Heart right ventricle (tissue), 16 donors: Measurements from ENCODE around the gene PHLDB2. TPM values are rescaled to one million over a fixed set of nuclear protein-coding genes. Genes with fewer than 3 reads are reported as not detected.

Experiments
- ATAC-seq, 8 donors: fragments of 200-7000 bp; cut with Tn5 transposase; one replicate each; pipeline ENCODE4 v1.9.1; 2020; ENCODE audit warnings: mild to moderate bottlenecking in 8 of 8, moderate library complexity in 8 of 8, moderate number of reproducible peaks in 1 of 8
- DNase-seq, 2 donors: peaks; one replicate each; pipeline ENCODE4 v3.0.0-alpha.2; 2020
- H3K27ac ChIP-seq, 10 donors: fragments of 200-600 bp; sonication (generic) in 2 of 10; one replicate each; pipeline versions ENCODE4 v1.5.0 to v1.8.0; 2020 to 2022; ENCODE audit warnings: mild to moderate bottlenecking in 3 of 10
- H3K27me3 ChIP-seq, 7 donors: fragments of 200-600 bp; one replicate each; pipeline ENCODE4 v1.8.0; 2021 to 2022; ENCODE audit warnings: mild to moderate bottlenecking in 2 of 7
- H3K36me3 ChIP-seq, 9 donors: fragments of 200-600 bp; sonication (generic) in 1 of 9; one replicate each; pipeline versions ENCODE4 v1.5.0 to v1.8.0; 2020 to 2022; ENCODE audit warnings: mild to moderate bottlenecking in 2 of 9
- H3K4me1 ChIP-seq, 9 donors: fragments of 200-600 bp; sonication (generic) in 1 of 9; one replicate each; pipeline versions ENCODE4 v1.5.0 to v1.8.0; 2020 to 2022; ENCODE audit warnings: mild to moderate bottlenecking in 4 of 9
- H3K4me3 ChIP-seq, 10 donors: fragments of 200-600 bp; sonication (generic) in 2 of 10; one replicate each; pipeline versions ENCODE4 v1.5.0 to v1.8.0; 2020 to 2022; ENCODE audit warnings: mild to moderate bottlenecking in 7 of 10, moderate library complexity in 2 of 10
- H3K9me3 ChIP-seq, 11 donors: fragments of 200-600 bp in 10 of 11; sonication (generic) in 2 of 11; one replicate each; pipeline versions ENCODE4 v1.5.0 to v1.8.0; 2013 to 2022; ENCODE audit warnings: mild to moderate bottlenecking in 2 of 11, control low read depth in 1 of 11, moderate library complexity in 1 of 11
- WGBS, 2 donors: extraction: QIAGEN DNeasy Blood & Tissue Kit; methylation state at CpG; one replicate each; pipeline ENCODE4 v1.1.7; 2013; ENCODE audit warnings: inconsistent platforms in 1 of 2; 5-methylcytosine and 5-hydroxymethylcytosine counted together
- intact Hi-C, 10 donors: fragments of 100-400 bp; cut with DNase I; formaldehyde crosslinking; loops; one replicate each; pipeline versions ENCODE4 v1.11.1 to v1.14.2; 2022
- polyA plus RNA-seq, 2 donors: library from polyadenylated mRNA; stranded (reverse); fragments of 200-250 nt; gene quantifications; one replicate each; pipeline ENCODE4 v1.2.3, GENCODE V29; 2013
- total RNA-seq, 10 donors: library from RNA; stranded (reverse); fragmentation: NEBNext Ultra II Directional in 3 of 10; extraction: Animal tissue kit (Norgen Biotek cat#: 25700) in 3 of 10; gene quantifications; one replicate each; pipeline versions ENCODE4 v1.2.1 to v1.2.4, GENCODE V29; 2021 to 2023
- TF ChIP-seq, protein P1 (sequence below), 9 donors: fragments of 200-600 bp; sonication (generic) in 2 of 9; IDR thresholded peaks; one replicate each; pipeline versions ENCODE4 v1.5.0 to v1.8.0; 2021 to 2022; ENCODE audit warnings: antibody characterized with exemption in 9 of 9, mild to moderate bottlenecking in 5 of 9, moderate library complexity in 1 of 9
- donor health status: Arrhythmogenic right ventricular cardiomyopathy.
- donor health status: ischemic (EF 13 %, LVEDD 7.1; RV severe dilation, severe dysfunction).
- donor health status: healthy with polysubstance abuse.
- donor health status: DM: no; HTN: yes; CAD: no.
- donor health status: DM: no; HTN: no; CAD: no.
- donor health status: ischemic (EF 25% LVEDD 6.9; RV normal size, moderate dysfunction).
- donor health status: ischemic (EF 25% LVEDD 5.7; RV mildly dilated, moderate dysfunction).
- donor health status: healthy.
- donor health status: DM: yes; HTN: yes; CAD: no.
- donor health status: Ischemic cardiomyopathy.
- donor health status: ischemic (EF 35%, LVEDD 5.7; RV mildly dilated, moderate dysfunction).
- donor health status: nonischemic (EF 11% LVEDD 7.7; RV severe dilation, severe dysfunction).
- donor health status: DM: yes; HTN: yes; CAD: no.
- donor health status: PGD.
- donor health status: ischemic (EF 29% LVEDD 5.4; RV normal size, mild dysfunction).
- donor health status: nonischemic (EF 23%, LVEDD 6.1; RV moderate dilation, normal function).

The PHLDB2 gene
- total and polyA plus RNA-seq, 12 donors: 33.4 to 293 (median 174) TPM

DNA sequence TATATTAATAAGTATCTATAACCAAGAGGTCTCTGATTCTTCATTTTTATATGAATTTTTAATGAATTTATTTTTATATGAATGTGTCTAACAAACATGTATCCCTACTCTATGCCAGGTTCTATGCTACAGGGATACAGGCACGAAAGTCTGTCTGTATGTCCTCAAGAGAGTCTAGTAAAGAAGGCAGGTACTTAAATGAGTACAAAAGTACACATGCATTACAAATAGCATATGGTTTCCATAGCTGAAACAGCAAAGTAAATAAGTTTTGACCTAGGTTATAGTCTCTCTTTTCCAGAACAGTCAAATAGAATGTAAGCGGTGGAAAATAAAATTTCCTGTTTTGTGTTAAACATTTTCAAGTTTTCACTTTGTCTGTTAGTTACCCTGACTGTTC lies 106.4 kb downstream of the PHLDB2 start:
- intact Hi-C loops: loop anchor here (2.0 to 10.0 kb wide), 10 partner anchors 33 to 248 kb away; no protein-coding TSS in a partner anchor
- peaks cover 0 to 47% (median 29%) of the 10 kb centered on the region in 9 donors for H3K4me1 ChIP-seq

DNA sequence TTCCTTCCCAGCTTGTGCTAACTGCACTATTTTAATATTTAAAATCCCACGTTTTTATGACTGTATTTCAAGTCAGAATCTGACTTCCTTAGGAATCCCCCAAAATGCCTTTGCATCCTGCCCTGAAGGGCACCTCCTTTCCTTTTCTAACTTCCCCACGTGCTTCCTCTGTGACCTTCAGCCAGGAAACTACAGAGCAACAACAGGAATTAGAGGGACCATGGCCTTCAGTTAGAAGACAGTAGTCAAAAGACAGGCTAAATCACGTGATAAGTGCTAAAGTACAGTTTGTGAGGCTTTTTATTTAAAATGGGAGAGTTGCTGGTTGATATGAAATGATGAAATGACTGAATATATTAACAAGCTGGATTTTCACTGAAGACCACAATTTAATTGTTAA lies 108.0 kb downstream of the PHLDB2 start:
- Histone ChIP-seq H3K4me3 (peak overlapping the region in 1 of 10 donors; percentile 10), H3K36me3 (peaks cover 0 to 87% (median 20%) of the 10 kb centered on the region in 9 donors), H3K27ac (peak overlapping the region in 9 of 10 donors; percentile 28 to 81 (median 56)), H3K27me3 (no peaks in the 10 kb centered on the region), H3K4me1 (peaks cover 0 to 62% (median 30%) of the 10 kb centered on the region in 9 donors), H3K9me3 (no peaks in the 10 kb centered on the region)
- 15 to 28% methylated on average over 3 of the region's 3 CpGs for WGBS, 2 donors
- TF ChIP-seq, protein P1, sequence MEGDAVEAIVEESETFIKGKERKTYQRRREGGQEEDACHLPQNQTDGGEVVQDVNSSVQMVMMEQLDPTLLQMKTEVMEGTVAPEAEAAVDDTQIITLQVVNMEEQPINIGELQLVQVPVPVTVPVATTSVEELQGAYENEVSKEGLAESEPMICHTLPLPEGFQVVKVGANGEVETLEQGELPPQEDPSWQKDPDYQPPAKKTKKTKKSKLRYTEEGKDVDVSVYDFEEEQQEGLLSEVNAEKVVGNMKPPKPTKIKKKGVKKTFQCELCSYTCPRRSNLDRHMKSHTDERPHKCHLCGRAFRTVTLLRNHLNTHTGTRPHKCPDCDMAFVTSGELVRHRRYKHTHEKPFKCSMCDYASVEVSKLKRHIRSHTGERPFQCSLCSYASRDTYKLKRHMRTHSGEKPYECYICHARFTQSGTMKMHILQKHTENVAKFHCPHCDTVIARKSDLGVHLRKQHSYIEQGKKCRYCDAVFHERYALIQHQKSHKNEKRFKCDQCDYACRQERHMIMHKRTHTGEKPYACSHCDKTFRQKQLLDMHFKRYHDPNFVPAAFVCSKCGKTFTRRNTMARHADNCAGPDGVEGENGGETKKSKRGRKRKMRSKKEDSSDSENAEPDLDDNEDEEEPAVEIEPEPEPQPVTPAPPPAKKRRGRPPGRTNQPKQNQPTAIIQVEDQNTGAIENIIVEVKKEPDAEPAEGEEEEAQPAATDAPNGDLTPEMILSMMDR (IDR thresholded peaks at IDR 0.05): no peak
- ATAC-seq: peak in 5 of 8 donors; percentile 30 to 68 (median 52)
- intact Hi-C loops: loop anchor here (1.0 to 10.0 kb wide), 13 partner anchors 35 to 298 kb away; no protein-coding TSS in a partner anchor
- no peak for DNase-seq

More for the DNA sequence above, 106.4 kb downstream of the PHLDB2 start:
- WGBS, 2 donors: 85 to 86% methylated on average over 2 of the region's 2 CpGs
- no peaks in the 10 kb centered on the region for H3K9me3 ChIP-seq
- H3K4me3 ChIP-seq: no peak overlapping the region
- ATAC-seq: no peak
- H3K27me3 ChIP-seq: no peaks in the 10 kb centered on the region
- TF ChIP-seq, protein P1 (IDR thresholded peaks at IDR 0.05): no peak
- peak overlapping the region in 2 of 10 donors; percentile 2 to 81 for H3K27ac ChIP-seq
- no peak for DNase-seq
- peaks cover 0 to 86% (median 20%) of the 10 kb centered on the region in 9 donors for H3K36me3 ChIP-seq

DNA sequence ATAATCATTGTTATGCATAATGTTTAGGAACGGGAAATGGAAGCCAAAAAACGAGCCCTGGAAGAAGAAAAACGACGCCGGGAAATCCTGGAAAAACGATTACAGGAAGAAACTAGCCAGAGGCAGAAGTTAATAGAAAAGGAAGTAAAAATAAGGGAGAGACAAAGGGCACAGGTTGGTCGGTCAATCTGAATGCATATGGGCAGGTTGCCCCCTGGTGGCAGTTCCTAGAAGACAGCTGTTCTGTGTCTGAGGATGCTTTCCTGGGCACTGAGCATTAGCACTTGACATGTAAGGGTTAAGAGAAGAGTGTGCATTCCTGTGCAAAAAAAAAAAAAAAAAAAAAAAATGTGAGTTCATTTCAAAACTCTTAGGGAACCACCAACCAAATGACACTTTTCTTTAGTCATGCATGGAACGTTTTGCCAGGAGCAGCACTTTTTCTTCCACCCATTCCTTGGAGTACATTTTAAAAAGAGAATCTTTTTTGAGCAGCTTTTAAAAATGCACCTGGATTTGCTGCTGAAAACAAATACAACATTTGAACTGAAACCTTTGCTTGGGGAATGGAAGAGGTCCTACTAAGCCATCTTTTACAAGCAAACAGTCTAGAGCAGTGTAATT lies 108.7 kb downstream of the PHLDB2 start:
- TF ChIP-seq, protein P1 (IDR thresholded peaks at IDR 0.05): peak; percentile 85 to 94 (median 89)
- Histone ChIP-seq H3K36me3 (peaks cover 0 to 87% (median 20%) of the 10 kb centered on the region in 9 donors), H3K27me3 (no peaks in the 10 kb centered on the region), H3K4me1 (peaks cover 0 to 62% (median 30%) of the 10 kb centered on the region in 9 donors), H3K4me3 (peak overlapping the region in 1 of 10 donors; percentile 10), H3K27ac (peak overlapping the region in 9 of 10 donors; percentile 28 to 81 (median 56)), H3K9me3 (no peaks in the 10 kb centered on the region)
- intact Hi-C loops: loop anchor here (1.0 to 10.0 kb wide), 15 partner anchors 35 to 299 kb away; partner anchors contain the start of gene PHLDB2 (in 1 of the 10)
- DNase-seq: peak; percentile 68 to 85
- ATAC-seq: peak; percentile 74 to 88 (median 82)
- WGBS, 2 donors: 8 to 11% methylated on average over 8 of the region's 8 CpGs

DNA sequence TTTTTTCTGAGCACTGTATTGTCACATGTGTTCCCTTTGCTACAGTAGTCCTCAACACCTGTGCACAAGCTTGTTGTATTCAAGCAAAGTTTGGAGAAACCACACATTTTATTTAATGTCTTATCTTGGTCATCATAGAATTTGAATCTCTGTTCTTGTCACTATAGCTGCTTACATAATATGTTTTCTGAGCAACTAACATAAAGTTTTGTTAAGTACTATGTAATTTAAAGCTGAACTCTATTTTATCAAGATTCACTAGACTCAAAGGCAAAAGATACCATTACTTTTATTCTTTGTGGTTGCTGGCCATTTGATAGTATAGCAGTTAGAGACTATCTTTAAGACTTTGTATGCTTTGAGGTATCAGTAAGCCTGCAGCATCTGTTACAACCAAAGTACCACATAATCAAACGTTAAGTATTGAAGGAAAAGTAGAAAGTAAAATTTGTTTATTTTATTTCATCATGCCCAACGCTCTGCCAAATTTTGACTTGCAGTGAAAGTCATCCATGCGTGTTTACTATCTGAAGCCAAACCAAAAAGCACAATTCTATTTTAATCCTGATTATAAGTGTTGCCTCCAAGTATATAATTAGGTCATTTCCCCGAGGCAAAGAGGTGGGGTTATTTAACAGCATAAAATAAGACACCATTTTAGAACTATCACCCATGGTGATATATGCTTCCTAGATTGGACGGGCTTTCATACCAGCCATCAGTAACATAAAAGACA lies 109.4 kb downstream of the PHLDB2 start:
- TF ChIP-seq, protein P1 (IDR thresholded peaks at IDR 0.05): no peak
- Histone ChIP-seq H3K4me3 (no peak overlapping the region), H3K27me3 (no peaks in the 10 kb centered on the region), H3K27ac (peak overlapping the region in 7 of 10 donors; percentile 14 to 81 (median 51)), H3K36me3 (peaks cover 0 to 87% (median 18%) of the 10 kb centered on the region in 9 donors), H3K9me3 (no peaks in the 10 kb centered on the region), H3K4me1 (peaks cover 0 to 62% (median 30%) of the 10 kb centered on the region in 9 donors)
- ATAC-seq: peak in 2 of 8 donors; percentile 20 to 28
- intact Hi-C loops: loop anchor here in 9 of 10 donors (1.0 to 10.0 kb wide), 12 partner anchors 36 to 300 kb away; partner anchors contain the start of gene PHLDB2 (in 1 of the 9)
- WGBS, 2 donors: 21 to 32% methylated on average over 5 of the region's 5 CpGs
- no peak for DNase-seq
